HFFc6 (cell line): ENCODE results near the gene IL11RA. TPM values are rescaled to one million over a fixed set of nuclear protein-coding genes. Genes with fewer than 3 reads are reported as not detected.

ENCODE experiments used
- DNase-seq: peaks from one replicate; pipeline ENCODE4 v3.0.0-alpha.2; 2018
- H3K27ac Mint-ChIP-seq: 2 replicates; pipeline ENCODE4 v1.8.0; 2020; ENCODE audit warnings: mild to moderate bottlenecking, mixed read lengths
- H3K27me3 Mint-ChIP-seq: 2 replicates; pipeline ENCODE4 v1.8.0; 2021; ENCODE audit warnings: mild to moderate bottlenecking, moderate library complexity, mixed read lengths; ENCODE audit not compliant: insufficient read depth
- H3K36me3 Mint-ChIP-seq: 2 replicates; pipeline ENCODE4 v1.8.0; 2021; ENCODE audit warnings: low read depth, mixed read lengths
- H3K4me1 Mint-ChIP-seq: 2 replicates; pipeline ENCODE4 v1.8.0; 2020; ENCODE audit warnings: low read depth, mixed read lengths
- H3K4me3 Mint-ChIP-seq: 2 replicates; pipeline ENCODE4 v1.8.0; 2020; ENCODE audit warnings: mild to moderate bottlenecking, moderate library complexity, mixed read lengths
- H3K9me3 Mint-ChIP-seq: 2 replicates; pipeline ENCODE4 v1.8.0; 2020; ENCODE audit warnings: mild to moderate bottlenecking, mixed read lengths
- total RNA-seq, 6 experiments: library from RNA; stranded (reverse); fragmentation: NEBNext Ultra II Directional; extraction: Animal tissue kit (Norgen Biotek cat#: 25700); gene quantifications; 2 replicates in 1 of 6; 3 replicates in 5 of 6; pipeline ENCODE4 v1.2.3, GENCODE V29; 2021
- TF ChIP-seq, protein P1 (sequence below): fragments of 200-600 bp; sonication (generic); IDR thresholded peaks from 2 replicates; pipeline ENCODE4 v1.5.0; 2021; ENCODE audit warnings: antibody characterized with exemption, mild to moderate bottlenecking

The IL11RA gene
- total RNA-seq, 6 experiments from 2014 or later, result 20.9 to 26.3 (median 23.6) TPM

DNA sequence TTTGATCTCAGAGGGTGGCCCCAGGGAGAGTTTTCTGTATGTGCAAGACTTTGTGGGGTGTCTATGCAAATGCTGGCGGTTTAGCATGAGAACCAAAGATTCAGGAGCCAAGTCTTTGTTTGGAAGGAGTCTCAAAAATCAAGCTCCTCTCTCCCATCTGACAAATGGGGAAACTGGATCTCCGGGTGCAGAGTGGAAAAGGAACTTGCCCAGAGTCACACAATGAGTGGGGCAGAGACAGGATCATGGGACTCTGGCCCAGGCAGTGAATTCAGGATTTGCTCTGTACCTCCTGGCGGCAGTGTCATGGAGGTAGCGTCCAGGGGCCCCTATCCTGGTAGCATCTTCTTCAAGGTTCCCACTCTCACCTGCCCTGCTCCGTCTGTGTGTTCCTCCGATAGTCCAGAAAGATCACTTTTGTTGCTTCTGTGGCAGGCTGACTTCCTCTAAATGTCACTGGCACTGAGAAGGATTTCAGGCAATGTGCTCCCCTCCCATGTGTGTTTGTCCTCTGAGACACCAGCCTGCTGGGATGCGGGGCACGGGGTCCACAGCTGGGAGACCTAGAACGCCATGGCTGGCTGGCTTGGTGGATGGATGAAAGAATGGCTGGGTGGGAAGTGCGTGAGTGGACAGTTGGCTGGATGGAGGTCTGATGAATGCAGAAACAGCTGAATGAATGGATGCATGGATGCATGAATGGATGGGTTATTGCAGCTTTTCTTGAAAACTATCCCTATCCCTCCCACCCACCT is 35.5 kb downstream of the IL11RA start:
- peaks cover 18% of the 10 kb centered on the region for H3K4me1 Mint-ChIP-seq
- TF ChIP-seq, protein P1, sequence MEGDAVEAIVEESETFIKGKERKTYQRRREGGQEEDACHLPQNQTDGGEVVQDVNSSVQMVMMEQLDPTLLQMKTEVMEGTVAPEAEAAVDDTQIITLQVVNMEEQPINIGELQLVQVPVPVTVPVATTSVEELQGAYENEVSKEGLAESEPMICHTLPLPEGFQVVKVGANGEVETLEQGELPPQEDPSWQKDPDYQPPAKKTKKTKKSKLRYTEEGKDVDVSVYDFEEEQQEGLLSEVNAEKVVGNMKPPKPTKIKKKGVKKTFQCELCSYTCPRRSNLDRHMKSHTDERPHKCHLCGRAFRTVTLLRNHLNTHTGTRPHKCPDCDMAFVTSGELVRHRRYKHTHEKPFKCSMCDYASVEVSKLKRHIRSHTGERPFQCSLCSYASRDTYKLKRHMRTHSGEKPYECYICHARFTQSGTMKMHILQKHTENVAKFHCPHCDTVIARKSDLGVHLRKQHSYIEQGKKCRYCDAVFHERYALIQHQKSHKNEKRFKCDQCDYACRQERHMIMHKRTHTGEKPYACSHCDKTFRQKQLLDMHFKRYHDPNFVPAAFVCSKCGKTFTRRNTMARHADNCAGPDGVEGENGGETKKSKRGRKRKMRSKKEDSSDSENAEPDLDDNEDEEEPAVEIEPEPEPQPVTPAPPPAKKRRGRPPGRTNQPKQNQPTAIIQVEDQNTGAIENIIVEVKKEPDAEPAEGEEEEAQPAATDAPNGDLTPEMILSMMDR, result no peak
- H3K36me3 Mint-ChIP-seq, result peaks cover 5% of the 10 kb centered on the region; the same call in 1 of the 2 replicates
- no peak overlapping the region for H3K4me3 Mint-ChIP-seq
- H3K27ac Mint-ChIP-seq, result no peak overlapping the region
- DNase-seq, result no peak
- peaks cover 1% of the 10 kb centered on the region for H3K27me3 Mint-ChIP-seq
- H3K9me3 Mint-ChIP-seq, result no peaks in the 10 kb centered on the region

DNA sequence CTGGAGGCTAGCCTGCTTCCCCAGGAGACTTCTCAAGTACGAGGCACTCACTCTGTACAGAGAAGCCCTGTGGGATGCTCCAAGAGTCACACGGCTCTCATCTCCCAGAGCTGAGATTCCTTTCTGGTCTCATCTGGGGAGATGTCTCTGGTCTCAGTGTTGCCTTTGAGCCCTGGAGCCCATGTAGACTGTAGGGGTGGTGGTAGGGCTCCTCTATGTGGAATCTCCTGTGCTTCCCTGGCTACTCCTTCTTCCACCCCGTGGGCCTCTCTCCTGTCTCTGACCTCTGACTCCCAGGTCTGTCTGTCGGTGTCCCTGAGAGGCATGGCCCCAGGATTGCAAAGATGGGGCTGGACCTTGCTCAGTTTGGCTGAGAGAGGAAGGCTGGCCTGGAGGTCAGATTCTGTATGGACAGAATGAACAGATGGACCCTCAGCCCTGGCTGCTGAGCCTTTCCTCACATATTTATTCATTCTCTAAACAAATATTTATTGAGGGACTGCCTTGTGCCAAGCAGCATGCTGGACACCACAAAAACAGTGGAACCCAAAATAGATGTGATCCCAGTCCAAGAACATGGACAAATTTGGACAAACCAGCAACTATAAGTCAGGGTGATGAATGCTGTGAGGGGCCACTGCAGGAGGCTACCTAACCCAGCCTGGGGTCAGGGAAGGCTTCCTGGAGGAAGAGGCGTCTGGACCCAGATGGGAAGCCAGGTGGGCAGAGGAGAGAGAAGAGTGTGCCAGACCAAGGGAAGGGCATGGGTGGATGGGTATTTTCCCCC is 36.5 kb downstream of the IL11RA start:
- peaks cover 5% of the 10 kb centered on the region; the same call in 1 of the 2 replicates for H3K36me3 Mint-ChIP-seq
- no peak overlapping the region for H3K27ac Mint-ChIP-seq
- no peaks in the 10 kb centered on the region for H3K9me3 Mint-ChIP-seq
- no peak overlapping the region for H3K4me3 Mint-ChIP-seq
- H3K27me3 Mint-ChIP-seq, result peaks cover 1% of the 10 kb centered on the region
- TF ChIP-seq, protein P1, result no peak
- peaks cover 18% of the 10 kb centered on the region for H3K4me1 Mint-ChIP-seq
- DNase-seq, result no peak

DNA sequence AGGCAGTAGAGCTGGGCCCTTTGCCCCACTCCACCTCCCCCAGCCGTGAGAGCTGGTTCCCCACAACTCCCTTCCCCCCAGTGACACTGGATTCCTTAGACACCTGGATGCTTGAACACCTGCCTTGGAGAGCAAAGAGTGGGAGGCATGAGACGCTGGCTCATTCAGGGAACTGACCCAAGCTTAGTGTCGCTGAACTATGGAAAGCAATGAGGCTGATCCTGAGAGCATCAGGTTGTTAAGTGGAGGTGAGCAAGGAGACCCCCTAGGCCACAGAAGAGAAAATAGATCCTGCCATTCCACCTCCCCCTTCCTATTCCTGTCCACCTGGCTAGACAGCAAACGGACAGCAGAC is 37.1 kb downstream of the IL11RA start:
- peaks cover 18% of the 10 kb centered on the region for H3K4me1 Mint-ChIP-seq
- no peak for DNase-seq
- H3K27me3 Mint-ChIP-seq, result peaks cover 1% of the 10 kb centered on the region
- no peak overlapping the region for H3K27ac Mint-ChIP-seq
- no peaks in the 10 kb centered on the region for H3K9me3 Mint-ChIP-seq
- TF ChIP-seq, protein P1, result no peak
- peaks cover 5% of the 10 kb centered on the region; the same call in 1 of the 2 replicates for H3K36me3 Mint-ChIP-seq
- no peak overlapping the region for H3K4me3 Mint-ChIP-seq

DNA sequence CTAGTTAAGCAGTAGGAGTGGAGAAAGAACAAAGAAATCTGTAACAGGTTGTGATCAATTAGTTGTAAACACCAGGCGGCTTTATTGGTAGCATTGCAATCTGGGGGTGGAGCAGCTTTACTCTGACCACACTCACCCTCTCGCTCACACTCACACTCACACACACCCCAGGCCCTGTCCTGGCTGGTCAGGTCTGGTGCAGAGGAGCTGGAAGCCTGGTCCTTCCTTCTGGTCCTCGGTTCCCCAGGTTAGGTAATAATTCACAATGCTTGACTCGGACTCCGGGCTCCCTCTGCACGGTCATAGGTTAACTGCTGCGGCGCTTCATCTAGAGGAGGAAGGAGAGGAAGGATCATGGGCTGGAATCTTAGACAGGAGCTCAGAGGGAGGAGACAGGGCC is 37.5 kb downstream of the IL11RA start:
- peaks cover 5% of the 10 kb centered on the region; the same call in 1 of the 2 replicates for H3K36me3 Mint-ChIP-seq
- TF ChIP-seq, protein P1, result no peak
- H3K4me3 Mint-ChIP-seq, result no peak overlapping the region
- no peaks in the 10 kb centered on the region for H3K9me3 Mint-ChIP-seq
- no peak overlapping the region for H3K27ac Mint-ChIP-seq
- peaks cover 18% of the 10 kb centered on the region for H3K4me1 Mint-ChIP-seq
- no peak for DNase-seq
- peaks cover under 1% of the 10 kb centered on the region for H3K27me3 Mint-ChIP-seq

DNA sequence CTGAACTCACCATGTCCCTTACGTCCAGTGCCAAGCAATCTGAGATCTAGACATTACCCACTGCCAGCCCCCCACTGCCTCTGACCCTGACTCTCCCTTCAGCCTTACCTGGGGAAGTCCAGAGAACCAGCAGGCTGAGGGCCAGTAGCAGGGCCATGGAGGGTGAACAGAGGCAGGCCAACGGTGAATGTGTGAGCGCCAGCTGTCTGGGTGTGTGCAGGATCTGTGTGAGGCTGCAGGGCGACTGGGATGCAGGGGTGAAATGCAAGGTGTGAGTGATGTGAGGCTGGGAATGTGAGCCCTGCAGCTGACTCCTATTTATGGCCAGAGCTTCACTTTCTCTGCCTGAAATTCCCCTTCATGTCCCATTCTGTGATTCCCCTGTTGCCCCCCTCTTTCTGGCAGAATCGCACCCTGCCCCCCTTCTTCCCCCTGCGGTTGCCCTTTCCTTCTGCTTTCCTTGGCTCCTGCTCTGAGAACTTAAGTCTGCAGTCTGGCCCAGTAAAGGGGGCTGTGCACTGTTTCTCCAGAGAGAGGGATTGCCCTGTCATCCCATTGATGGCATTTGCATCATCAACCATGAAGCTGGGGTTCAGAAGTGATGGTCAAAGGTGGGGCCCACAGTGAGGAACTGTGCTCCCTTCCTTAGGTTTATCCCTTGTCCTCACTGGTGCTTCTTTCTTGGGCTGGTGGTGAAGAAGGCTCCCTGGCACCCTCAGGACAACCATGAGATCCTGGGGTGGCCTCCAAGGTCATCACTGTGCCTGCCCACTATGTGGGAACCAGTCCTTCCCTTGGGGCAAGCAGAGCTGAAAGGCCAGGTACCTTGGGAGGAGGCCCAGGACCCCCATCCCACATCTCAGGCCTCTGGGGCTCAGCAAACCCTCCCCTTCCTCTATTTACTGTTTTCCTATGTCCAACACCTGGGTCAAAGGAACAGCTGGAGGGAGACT is 39.3 kb downstream of the IL11RA start, which contains the start of gene CCL19:
Gene CCL19, minus strand, starts transcription at position 294 of the 953 bp plus-strand sequence. Its CDS starts 137 bp downstream, at position 157.
- Mint-ChIP-seq H3K36me3 (no peaks in the 10 kb centered on the region), H3K4me1 (peaks cover 8% of the 10 kb centered on the region), H3K4me3 (no peak within 1 kb of the TSS), H3K27ac (no peak within 1 kb of the TSS), H3K9me3 (no peaks in the 10 kb centered on the region), H3K27me3 (peaks cover 2% of the 10 kb centered on the region)
- TF ChIP-seq, protein P1, result no peak
- DNase-seq, result no peak
